ENCODE measurements around the gene HMGCLL1. TPM values are rescaled to one million over a fixed set of nuclear protein-coding genes. Genes with fewer than 3 reads are reported as not detected.

The HMGCLL1 gene
- total and polyA plus RNA-seq, 2 donors from 2014 or later, result 0.94 to 2.0 TPM

GRCh38 chr6:55617272-55617671 is 38.3 kb upstream of the HMGCLL1 start:
- FAIRE-seq (no peak), DNase-seq (peak in 1 of 5 donors; percentile 25)
- Histone ChIP-seq H3K36me3 (ENCODE audit: control insufficient read depth in 2 of 3, insufficient read depth in 3 of 3, low read length in 3 of 3) (no peaks in the 10 kb centered on the region), H3K27me3 (ENCODE audit: control insufficient read depth, insufficient read depth, low read length) (no peaks in the 10 kb centered on the region), H3K4me3 (ENCODE audit: low read length in 3 of 3) (no peak overlapping the region), H3K27ac (ENCODE audit: low read depth in 2 of 2, low read length in 2 of 2) (no peak overlapping the region), H3K4me1 (ENCODE audit: control insufficient read depth in 2 of 3, insufficient read depth in 2 of 3, low read depth in 1 of 3, low read length in 3 of 3) (no peaks in the 10 kb centered on the region), H3K9ac (ENCODE audit: low read length in 3 of 3) (no peak overlapping the region), H3K9me3 (ENCODE audit: control insufficient read depth in 2 of 3, insufficient read depth in 1 of 3, low read length in 3 of 3) (no peaks in the 10 kb centered on the region)
- intact Hi-C loops (cut with DNase I), result no loop called here
- peak; percentile 37 for TF ChIP-seq CTCF (IDR thresholded peaks at IDR 0.05; ENCODE audit: borderline replicate concordance, extremely low read depth, insufficient read depth)

GRCh38 chr6:55604021-55604420 is 25.0 kb upstream of the HMGCLL1 start:
- no peak overlapping the region for H3K9ac ChIP-seq (ENCODE audit: low read length in 3 of 3)
- no peaks in the 10 kb centered on the region for H3K36me3 ChIP-seq (ENCODE audit: control insufficient read depth in 2 of 3, insufficient read depth in 3 of 3, low read length in 3 of 3)
- intact Hi-C loops (cut with DNase I), result no loop called here
- TF ChIP-seq CTCF (IDR thresholded peaks at IDR 0.05; ENCODE audit: borderline replicate concordance, extremely low read depth, insufficient read depth), result no peak
- no peak overlapping the region for H3K27ac ChIP-seq (ENCODE audit: low read depth in 2 of 2, low read length in 2 of 2)
- H3K4me1 ChIP-seq (ENCODE audit: control insufficient read depth in 2 of 3, insufficient read depth in 2 of 3, low read depth in 1 of 3, low read length in 3 of 3), result no peaks in the 10 kb centered on the region
- no peak overlapping the region for H3K4me3 ChIP-seq (ENCODE audit: low read length in 3 of 3)
- FAIRE-seq (no peak), DNase-seq (peak in 1 of 5 donors; percentile 27)
- H3K9me3 ChIP-seq (ENCODE audit: control insufficient read depth in 2 of 3, insufficient read depth in 1 of 3, low read length in 3 of 3), result no peaks in the 10 kb centered on the region
- no peaks in the 10 kb centered on the region for H3K27me3 ChIP-seq (ENCODE audit: control insufficient read depth, insufficient read depth, low read length)

GRCh38 chr6:55601120-55601519 is 22.1 kb upstream of the HMGCLL1 start:
- H3K9ac ChIP-seq (ENCODE audit: low read length in 3 of 3), result no peak overlapping the region
- no peak for DNase-seq
- H3K9me3 ChIP-seq (ENCODE audit: control insufficient read depth in 2 of 3, insufficient read depth in 1 of 3, low read length in 3 of 3), result no peaks in the 10 kb centered on the region
- H3K4me3 ChIP-seq (ENCODE audit: low read length in 3 of 3), result no peak overlapping the region
- TF ChIP-seq CTCF (IDR thresholded peaks at IDR 0.05; ENCODE audit: borderline replicate concordance, extremely low read depth, insufficient read depth), result no peak
- H3K4me1 ChIP-seq (ENCODE audit: control insufficient read depth in 2 of 3, insufficient read depth in 2 of 3, low read depth in 1 of 3, low read length in 3 of 3), result no peaks in the 10 kb centered on the region
- intact Hi-C loops (cut with DNase I), result no loop called here
- no peaks in the 10 kb centered on the region for H3K27me3 ChIP-seq (ENCODE audit: control insufficient read depth, insufficient read depth, low read length)
- H3K27ac ChIP-seq (ENCODE audit: low read depth in 2 of 2, low read length in 2 of 2), result no peak overlapping the region
- H3K36me3 ChIP-seq (ENCODE audit: control insufficient read depth in 2 of 3, insufficient read depth in 3 of 3, low read length in 3 of 3), result no peaks in the 10 kb centered on the region
- FAIRE-seq, result no peak

- intact Hi-C loops (cut with DNase I), result no loop called here
- Histone ChIP-seq H3K36me3 (ENCODE audit: control insufficient read depth in 2 of 3, insufficient read depth in 3 of 3, low read length in 3 of 3) (no peaks in the 10 kb centered on the region), H3K4me1 (ENCODE audit: control insufficient read depth in 2 of 3, insufficient read depth in 2 of 3, low read depth in 1 of 3, low read length in 3 of 3) (no peaks in the 10 kb centered on the region), H3K9me3 (ENCODE audit: control insufficient read depth in 2 of 3, insufficient read depth in 1 of 3, low read length in 3 of 3) (no peaks in the 10 kb centered on the region), H3K9ac (ENCODE audit: low read length in 3 of 3) (no peak overlapping the region), H3K27me3 (ENCODE audit: control insufficient read depth, insufficient read depth, low read length) (no peaks in the 10 kb centered on the region), H3K4me3 (ENCODE audit: low read length in 3 of 3) (no peak overlapping the region), H3K27ac (ENCODE audit: low read depth in 2 of 2, low read length in 2 of 2) (no peak overlapping the region)
- FAIRE-seq, result no peak
- DNase-seq, result no peak
- no peak for TF ChIP-seq CTCF (IDR thresholded peaks at IDR 0.05; ENCODE audit: borderline replicate concordance, extremely low read depth, insufficient read depth)
Observed at GRCh38 chr6:55594442-55594841, 15.4 kb upstream of the HMGCLL1 start.

Measured in kidney (tissue), 14 donors.